Cardiac muscle cell (in vitro differentiated cells and primary cell): ENCODE results near the gene GPR150. TPM values are rescaled to one million over a fixed set of nuclear protein-coding genes. Genes with fewer than 3 reads are reported as not detected.

Experiments
- DNase-seq, 2 donors: peaks; one replicate each; pipeline versions ENCODE4 v3.0.0 to v3.0.0-alpha.2; 2010 to 2017; ENCODE audit warnings: low read depth in 1 of 2, low spot score in 1 of 2
- H3K27ac ChIP-seq: fragments of 200-600 bp; sonication (generic); 2 replicates; pipeline ENCODE4 v1.5.1; 2016
- H3K27me3 ChIP-seq: fragments of 200-600 bp; sonication (generic); 2 replicates; pipeline ENCODE4 v1.6.0; 2016; ENCODE audit warnings: control low read depth
- H3K36me3 ChIP-seq: fragments of 200-600 bp; sonication (generic); 2 replicates; pipeline ENCODE4 v1.5.1; 2016; ENCODE audit warnings: control low read depth
- H3K4me1 ChIP-seq: fragments of 200-600 bp; sonication (generic); 2 replicates; pipeline ENCODE4 v1.8.1; 2017; ENCODE audit warnings: low read depth, mild to moderate bottlenecking, mixed run types
- H3K4me3 ChIP-seq: fragments of 200-600 bp; sonication (generic); 2 replicates; pipeline ENCODE4 v1.5.1; 2016; ENCODE audit warnings: mild to moderate bottlenecking
- H3K9me3 ChIP-seq: fragments of 200-600 bp; sonication (generic); 2 replicates; pipeline ENCODE4 v1.5.1; 2017; ENCODE audit warnings: low read depth, mild to moderate bottlenecking, control low read depth
- polyA plus RNA-seq: library from polyadenylated mRNA; unstranded; fragments of >200 nt; fragmentation: Nextera tagmentation; extraction: Ambion mirVana; gene quantifications from 2 replicates; pipeline ENCODE4 v1.2.1, GENCODE V29; 2016
- total RNA-seq: library from RNA; depleted of rRNA; stranded (reverse); fragments of >200 nt; gene quantifications from 2 replicates; pipeline ENCODE4 v1.2.3, GENCODE V29; 2016
- TF ChIP-seq, protein P1 (sequence below): IDR thresholded peaks from 2 replicates; pipeline ENCODE4 v1.5.1; 2012; ENCODE audit warnings: low read depth, mild to moderate bottlenecking, low read length

GPR150 gene
- total and polyA plus RNA-seq, 2 experiments from 2014 or later, result 0.39 to 0.57 TPM

DNA sequence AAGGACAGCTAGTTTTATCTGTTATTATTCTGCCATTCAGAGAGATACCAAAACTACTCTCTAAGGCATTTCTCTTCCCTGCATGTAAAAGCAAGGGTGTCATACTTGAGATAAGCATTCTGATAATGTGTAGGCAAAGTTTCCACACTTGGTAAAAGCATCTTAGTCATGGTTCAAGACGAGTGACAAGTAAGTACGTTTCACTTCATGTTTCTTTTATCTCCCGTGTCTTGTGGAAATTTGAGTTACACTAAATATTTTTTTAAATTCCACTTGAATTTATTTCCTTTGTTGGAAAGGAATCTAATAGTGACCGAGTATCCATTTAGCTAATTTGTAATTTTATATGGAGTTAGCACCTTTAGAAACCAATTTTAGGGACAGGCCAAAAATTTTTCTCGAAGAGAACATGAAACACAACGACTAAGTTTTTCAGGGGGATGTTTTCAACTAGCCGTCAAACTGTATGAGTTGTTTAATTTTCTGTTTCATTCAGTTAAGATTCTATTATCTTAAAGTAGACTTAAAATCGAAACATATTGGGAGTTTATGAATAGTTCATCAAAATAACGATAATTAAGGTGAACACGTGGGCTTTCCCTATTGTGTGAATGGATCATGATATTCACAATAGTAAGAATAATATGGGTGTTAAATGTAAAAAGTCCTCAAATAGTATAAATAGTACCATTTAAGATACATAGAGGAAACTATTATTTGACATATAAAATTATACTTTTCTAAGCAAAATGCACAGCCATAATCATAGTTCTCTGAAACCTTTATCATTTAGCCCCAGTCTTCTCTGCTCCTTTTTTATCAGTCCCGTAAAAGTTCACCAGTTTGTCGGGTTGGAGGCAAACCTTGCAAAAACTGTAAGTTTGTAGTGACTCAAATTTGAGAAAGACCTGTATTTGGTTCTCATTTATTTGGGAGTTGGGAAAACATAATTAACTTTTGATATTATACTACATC lies 28.3 kb downstream of the GPR150 start:
- Histone ChIP-seq H3K27me3 (no peaks in the 10 kb centered on the region), H3K36me3 (no peaks in the 10 kb centered on the region), H3K27ac (peak overlapping the region; percentile 3), H3K4me3 (no peak overlapping the region), H3K9me3 (no peaks in the 10 kb centered on the region), H3K4me1 (peaks cover 13% of the 10 kb centered on the region)
- TF ChIP-seq, protein P1, sequence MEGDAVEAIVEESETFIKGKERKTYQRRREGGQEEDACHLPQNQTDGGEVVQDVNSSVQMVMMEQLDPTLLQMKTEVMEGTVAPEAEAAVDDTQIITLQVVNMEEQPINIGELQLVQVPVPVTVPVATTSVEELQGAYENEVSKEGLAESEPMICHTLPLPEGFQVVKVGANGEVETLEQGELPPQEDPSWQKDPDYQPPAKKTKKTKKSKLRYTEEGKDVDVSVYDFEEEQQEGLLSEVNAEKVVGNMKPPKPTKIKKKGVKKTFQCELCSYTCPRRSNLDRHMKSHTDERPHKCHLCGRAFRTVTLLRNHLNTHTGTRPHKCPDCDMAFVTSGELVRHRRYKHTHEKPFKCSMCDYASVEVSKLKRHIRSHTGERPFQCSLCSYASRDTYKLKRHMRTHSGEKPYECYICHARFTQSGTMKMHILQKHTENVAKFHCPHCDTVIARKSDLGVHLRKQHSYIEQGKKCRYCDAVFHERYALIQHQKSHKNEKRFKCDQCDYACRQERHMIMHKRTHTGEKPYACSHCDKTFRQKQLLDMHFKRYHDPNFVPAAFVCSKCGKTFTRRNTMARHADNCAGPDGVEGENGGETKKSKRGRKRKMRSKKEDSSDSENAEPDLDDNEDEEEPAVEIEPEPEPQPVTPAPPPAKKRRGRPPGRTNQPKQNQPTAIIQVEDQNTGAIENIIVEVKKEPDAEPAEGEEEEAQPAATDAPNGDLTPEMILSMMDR, result no peak
- DNase-seq, result peak; percentile 14 to 49

DNA sequence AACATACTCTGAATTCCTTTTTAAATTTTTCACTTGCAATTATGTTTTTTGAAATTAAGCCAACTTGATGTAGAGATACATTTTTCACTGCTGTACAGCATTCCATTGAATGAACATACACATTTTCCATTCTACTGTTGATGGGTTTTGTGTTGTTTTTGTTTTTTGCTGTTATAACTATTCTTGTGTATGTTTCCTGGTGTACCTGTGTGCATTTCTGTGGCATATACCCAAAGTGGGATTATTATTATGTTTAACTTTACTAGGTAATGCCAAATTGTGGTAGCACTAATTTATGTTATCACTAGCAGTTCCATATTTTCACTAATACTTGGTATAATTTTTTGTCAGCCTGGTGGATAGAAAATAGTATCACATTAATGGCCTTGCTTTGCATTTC lies 29.4 kb downstream of the GPR150 start:
- H3K4me1 ChIP-seq, result peaks cover 13% of the 10 kb centered on the region
- TF ChIP-seq, protein P1, result no peak
- H3K36me3 ChIP-seq, result no peaks in the 10 kb centered on the region
- no peaks in the 10 kb centered on the region for H3K9me3 ChIP-seq
- H3K27me3 ChIP-seq, result no peaks in the 10 kb centered on the region
- no peak overlapping the region for H3K27ac ChIP-seq
- no peak overlapping the region for H3K4me3 ChIP-seq
- no peak for DNase-seq

DNA sequence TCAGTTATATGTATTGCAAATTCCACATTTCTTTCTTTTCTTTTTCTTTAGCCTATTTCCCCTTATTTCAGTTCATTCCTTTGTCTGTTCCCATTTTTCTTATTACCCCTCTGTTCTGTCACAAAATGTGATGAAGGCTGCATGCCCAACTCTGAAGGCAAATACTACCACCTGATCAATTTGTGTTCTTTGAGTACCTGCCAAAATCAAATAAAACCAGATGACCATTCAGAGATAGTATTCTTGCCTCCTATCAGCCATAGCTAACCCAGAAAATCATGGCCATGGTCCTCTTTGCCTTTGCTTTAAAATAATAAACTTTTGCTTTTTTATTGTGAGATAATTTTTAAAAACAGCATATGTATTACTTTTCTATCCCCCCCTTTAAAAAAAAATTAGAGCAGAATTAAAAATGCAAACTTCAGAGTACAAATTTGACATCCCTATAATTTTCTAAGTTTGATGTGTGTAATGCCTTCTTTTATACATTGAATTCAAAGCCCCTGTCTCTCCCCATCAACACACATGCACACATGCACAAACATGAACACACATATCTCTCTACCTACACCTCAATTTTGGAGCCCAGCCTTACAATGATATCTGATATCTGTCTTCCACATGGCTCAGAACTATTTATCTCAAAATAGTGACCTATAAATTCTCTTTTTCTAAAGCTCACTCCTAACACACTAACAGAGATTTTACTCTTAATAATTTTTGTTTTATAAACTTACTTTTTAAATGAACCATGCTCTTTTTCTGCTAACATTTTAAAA lies 30.1 kb downstream of the GPR150 start:
- Histone ChIP-seq H3K4me1 (peaks cover 13% of the 10 kb centered on the region), H3K4me3 (no peak overlapping the region), H3K9me3 (no peaks in the 10 kb centered on the region), H3K27ac (no peak overlapping the region), H3K36me3 (no peaks in the 10 kb centered on the region), H3K27me3 (no peaks in the 10 kb centered on the region)
- TF ChIP-seq, protein P1, result no peak
- no peak for DNase-seq

DNA sequence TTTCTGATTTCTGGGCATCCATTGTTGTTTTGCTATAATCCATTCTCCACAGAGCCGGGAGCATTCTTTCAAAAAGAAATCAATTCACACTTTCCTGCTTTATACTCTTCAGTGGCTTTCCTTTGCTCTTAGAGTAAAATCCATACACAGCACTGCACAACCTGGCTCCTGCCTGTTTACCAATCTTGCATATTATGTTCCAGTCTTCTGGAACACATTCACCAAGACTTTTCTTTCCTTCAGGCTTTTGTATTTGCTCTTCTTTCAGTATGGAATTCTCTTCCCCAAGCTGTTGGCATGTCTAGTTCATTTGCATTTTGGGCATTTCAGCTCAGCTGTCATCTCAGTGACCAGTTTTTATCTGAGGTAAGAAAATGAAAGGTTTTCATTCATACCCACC lies 33.0 kb downstream of the GPR150 start:
- H3K27ac ChIP-seq, result no peak overlapping the region
- TF ChIP-seq, protein P1, result no peak
- no peaks in the 10 kb centered on the region for H3K36me3 ChIP-seq
- no peaks in the 10 kb centered on the region for H3K27me3 ChIP-seq
- no peak overlapping the region for H3K4me3 ChIP-seq
- H3K9me3 ChIP-seq, result no peaks in the 10 kb centered on the region
- H3K4me1 ChIP-seq, result peaks cover 32% of the 10 kb centered on the region
- no peak for DNase-seq

DNA sequence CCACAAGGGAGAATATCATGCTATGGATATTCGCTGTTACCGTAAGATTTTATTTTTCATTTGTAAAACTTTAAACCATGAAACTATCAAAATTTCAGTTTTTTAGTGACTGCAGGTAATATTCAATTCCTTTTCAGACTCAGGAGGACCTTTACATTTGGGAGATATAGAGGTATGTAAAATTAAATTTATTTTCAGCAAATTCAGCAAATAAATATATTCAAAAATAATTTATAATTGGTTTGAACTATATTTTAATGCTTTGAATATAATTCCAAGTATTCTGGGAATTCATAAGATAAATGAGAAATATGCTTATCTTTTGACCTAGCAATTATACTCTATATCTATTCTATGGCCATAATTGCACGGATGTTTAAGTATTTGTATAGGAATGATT lies 34.3 kb downstream of the GPR150 start:
- Histone ChIP-seq H3K27me3 (no peaks in the 10 kb centered on the region), H3K9me3 (no peaks in the 10 kb centered on the region), H3K4me3 (no peak overlapping the region), H3K4me1 (peaks cover 30% of the 10 kb centered on the region), H3K36me3 (no peaks in the 10 kb centered on the region), H3K27ac (no peak overlapping the region)
- no peak for DNase-seq
- TF ChIP-seq, protein P1, result no peak
